NOMO-1 (cell line): ENCODE results near the gene ARF5.

Experiments used
- DNase-seq, 2 experiments: peaks; one replicate each; lab custom pipeline; 2025; ENCODE audit not compliant: unreplicated experiment in 2 of 2; lab: John Stamatoyannopoulos, UW

ARF5 gene

DNA sequence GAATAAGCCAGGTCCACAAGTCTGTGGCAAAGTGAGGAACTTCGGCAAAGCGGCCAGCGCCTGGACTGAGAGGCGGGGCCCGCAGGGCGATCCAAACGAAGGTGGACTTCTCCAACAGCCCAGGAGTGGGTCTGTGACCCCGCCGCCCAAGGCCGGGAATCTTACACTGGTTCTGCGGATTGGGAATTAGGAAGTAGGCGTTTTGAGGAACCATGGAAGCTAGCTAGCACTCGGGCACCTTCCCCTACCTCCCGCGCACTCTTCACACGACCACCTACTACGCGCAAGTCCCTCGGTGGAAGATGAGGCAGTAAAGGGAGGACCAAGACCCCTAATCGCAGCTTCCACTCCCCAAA, 570 bp upstream of the ARF5 start:
- DNase-seq: no peak

DNA sequence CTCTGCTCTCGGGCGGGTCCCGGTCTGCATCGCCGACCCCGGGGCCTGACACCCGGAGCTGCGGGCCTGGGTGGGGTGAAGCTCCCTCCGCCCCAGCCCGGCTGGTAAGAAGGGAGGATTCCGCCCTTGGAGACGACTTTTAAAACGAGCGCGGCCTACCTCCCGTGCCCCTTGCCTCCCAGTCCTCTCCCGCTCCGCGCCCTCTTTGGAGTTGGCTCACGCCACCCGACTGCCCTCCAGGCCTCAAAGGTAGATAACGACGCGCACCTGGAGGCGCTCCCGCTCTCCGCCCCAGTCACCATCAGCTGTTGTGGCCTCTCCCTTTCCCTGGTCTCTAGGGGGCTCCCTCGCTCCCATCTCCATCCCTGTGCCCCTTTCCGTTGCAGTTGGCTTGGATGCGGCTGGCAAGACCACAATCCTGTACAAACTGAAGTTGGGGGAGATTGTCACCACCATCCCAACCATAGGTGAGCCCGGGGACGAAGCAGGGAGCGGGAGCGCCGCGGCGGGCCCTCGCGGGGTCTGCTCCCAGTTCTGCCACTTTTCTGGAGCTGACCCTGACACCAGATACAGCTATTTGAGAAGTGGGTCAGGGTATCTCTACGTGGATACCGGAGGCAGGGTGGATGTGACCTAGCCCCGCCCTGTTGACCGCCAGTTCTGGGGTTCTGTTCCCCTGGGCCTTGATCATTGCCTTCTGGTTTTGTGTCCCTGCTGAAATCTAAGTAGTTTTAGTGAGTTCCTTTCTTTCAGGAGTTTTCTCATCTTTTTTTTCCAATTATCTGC, 679 bp downstream of the ARF5 start:
- DNase-seq: no peak

DNA sequence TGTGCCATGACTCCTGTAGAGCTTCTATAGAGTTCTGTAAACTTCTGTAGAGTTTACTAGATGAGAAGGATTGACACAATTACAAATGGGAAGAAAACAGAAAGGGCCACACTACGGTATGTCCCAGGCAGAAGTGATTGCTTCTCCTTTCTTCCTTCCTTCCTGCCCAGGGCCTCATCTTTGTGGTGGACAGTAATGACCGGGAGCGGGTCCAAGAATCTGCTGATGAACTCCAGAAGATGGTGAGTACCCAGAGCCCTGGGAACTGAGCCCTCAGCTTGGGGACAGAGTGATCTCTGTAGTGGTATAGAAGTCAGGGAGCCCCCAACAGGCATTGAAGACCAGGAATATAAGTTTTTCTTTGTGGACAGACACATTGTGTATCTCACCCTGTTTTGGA, 1.7 kb downstream of the ARF5 start:
- DNase-seq: no peak

DNA sequence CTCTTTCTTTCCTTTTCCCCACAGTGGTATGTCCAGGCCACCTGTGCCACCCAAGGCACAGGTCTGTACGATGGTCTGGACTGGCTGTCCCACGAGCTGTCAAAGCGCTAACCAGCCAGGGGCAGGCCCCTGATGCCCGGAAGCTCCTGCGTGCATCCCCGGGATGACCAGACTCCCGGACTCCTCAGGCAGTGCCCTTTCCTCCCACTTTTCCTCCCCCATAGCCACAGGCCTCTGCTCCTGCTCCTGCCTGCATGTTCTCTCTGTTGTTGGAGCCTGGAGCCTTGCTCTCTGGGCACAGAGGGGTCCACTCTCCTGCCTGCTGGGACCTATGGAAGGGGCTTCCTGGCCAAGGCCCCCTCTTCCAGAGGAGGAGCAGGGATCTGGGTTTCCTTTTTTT, 3.0 kb downstream of the ARF5 start:
- no peak for DNase-seq

DNA sequence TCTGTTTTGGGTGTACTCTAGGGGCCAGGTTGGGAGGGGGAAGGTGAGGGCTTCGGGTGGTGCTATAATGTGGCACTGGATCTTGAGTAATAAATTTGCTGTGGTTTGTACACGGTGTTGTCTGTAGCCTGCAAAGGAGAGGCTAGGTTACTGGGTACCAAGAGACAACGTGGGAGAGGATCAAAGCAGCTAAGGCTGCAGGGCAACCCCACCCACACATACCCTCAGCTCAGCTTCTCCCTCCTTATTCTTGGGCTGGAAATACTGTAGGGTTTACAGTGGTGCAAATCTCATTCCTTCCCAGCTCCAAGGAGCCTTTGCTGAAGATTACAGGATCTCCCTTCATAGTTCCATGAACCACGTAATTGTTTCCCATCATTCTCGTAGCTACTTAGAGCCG, 3.4 kb downstream of the ARF5 start:
- no peak for DNase-seq

DNA sequence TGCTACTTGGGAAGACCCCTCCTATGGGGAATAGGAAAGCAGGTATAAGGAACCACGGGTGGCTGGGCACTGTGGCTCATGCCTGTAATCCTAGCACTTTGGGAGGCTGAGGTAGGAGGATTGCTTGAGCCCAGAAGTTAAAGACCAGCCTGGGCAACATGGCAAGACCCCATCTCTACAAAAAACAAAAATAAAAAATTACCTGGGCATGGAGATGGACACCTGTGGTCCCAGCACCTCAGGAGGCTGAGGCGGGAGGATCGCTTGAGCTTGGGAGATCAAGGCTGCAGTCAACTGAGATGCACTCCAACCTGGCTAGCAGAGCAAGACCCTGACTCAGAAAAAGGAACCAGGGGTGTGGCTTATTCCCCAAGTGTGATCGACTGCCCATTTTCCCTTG, 4.3 kb downstream of the ARF5 start:
- DNase-seq: no peak

DNA sequence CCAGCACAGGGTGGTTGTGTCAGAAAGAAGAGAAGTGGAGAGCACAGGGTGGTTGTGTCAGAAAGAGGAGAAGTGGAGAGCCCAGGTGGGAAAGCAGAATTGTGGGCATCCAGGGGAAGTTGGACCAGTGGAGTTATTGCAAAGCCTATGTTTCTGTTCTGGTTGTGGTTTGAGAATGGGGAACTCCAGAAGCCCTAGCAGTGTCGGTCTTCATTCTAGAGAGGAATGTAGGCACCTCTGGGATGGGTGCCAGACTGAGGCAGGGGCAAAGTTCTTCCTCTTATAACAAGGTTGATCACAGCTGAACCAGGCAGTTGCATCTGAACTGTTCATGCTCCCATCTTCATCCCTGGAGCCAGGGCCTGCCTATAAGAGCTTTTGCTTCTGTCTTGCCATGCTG, 6.3 kb downstream of the ARF5 start:
- peak; percentile 51 to 76 for DNase-seq

DNA sequence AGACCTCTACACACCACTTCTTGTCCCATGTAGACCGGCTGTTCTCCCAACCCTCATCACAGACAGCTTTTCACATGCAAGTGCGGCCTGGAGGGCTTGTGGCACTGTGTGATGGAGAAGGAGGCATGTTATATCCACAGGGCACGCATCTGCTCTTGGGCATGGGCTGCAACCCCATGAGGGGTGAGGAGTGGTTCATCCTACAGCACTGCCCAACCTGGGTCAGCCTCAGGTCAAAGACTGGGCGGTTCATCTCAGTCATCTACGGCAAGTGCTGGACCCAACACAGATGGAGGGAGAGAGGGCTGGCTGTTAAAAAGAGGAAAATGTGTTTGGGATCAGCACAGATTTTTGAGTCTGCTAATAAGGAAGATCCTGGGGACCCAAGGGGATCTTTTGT, 7.5 kb downstream of the ARF5 start:
- DNase-seq: no peak

DNA sequence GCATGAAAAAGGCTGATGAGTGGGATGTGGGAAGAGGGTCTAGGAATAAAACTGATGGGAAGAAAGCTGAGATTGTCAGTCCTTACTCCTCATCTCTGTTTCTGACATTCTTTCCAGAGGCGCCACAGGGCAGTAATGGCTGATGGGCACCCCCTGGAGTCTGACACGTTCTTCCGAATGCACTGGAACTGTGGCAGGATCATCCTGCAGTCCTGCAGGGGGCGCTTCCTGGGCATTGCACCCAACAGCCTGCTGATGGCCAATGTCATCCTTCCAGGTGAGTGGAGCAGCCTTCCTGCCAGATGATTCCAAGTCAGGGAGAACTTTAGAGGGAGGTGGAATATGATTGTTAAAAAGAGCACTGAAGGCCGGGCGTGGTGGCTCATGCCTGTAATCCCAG, 10.1 kb downstream of the ARF5 start:
- no peak for DNase-seq

DNA sequence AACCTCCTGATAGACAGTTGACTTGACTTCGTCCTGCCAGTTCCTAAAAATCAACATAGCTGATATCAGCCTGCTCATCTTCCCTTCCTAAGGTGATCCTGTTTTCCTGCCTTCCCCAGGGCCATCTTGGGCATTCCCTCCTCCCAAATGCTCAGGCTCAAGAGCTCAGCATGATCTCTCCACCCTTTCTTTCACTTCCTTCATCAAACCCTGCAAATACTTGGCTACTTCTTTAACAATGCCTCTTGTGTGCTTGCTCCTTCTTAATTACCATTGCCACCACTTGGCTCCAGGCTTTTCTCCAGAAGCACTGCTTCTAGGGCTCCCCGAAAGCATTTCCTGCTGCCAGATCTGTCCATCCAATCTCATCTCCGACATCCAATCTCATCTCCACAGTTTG, 12.7 kb downstream of the ARF5 start:
- DNase-seq: no peak

DNA sequence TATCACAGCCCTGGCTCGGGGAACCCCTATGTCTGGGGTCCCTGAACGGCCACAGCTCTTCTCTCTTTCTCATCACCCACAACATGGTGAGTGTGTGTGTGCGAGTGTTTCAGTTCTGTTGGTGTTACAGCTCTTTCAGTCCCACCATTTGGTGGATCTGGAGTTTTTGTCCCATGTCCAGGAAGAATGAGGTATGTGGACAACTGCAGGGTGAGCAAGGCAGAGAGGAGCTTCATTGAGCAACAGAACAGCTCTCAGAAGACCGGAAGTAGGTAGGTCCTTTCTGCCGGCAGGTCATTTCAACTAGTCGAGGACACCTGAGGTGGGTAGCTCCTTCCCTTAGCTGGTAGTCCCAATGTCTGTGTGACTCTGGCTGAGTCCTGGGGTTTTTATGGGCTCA, 20.2 kb downstream of the ARF5 start:
- no peak for DNase-seq

DNA sequence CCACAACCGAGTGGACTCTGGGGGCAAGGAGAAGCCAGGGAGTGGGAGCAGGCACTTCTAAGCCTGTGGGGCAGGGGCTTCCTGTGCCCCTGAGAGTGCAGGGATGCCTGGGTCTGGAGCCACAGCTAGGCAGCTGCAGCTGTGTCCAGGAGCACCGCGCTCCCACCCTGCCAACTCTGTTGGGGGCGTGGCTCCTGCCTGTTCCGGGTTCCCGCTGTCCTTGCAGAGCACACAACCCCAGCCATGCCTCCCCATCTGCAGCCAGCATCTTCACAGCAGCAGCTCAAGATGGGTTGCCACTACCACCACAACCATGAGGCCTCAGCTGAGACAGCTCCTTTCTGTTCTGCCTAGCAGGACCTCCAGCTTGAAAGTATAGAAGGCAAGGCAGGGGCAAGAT, 21.1 kb downstream of the ARF5 start:
- DNase-seq: no peak

DNA sequence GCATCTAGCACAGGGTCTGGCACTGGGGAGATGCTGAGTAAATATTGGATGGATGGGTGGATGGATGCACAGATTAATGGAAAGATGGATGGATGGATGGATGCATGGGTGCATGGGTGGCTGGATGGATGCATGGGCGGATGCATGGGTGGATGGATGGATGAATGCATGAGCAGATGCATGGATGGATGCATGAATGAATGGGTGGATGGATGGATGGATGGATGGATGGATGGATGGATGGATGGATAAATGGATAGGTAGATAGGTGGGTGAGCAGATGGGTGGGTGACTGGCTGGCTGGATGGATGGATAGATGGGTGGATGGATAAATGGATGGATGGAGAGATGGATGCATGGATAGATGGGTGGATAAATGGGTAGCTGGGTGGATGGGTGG, 24.1 kb downstream of the ARF5 start:
- DNase-seq: no peak

DNA sequence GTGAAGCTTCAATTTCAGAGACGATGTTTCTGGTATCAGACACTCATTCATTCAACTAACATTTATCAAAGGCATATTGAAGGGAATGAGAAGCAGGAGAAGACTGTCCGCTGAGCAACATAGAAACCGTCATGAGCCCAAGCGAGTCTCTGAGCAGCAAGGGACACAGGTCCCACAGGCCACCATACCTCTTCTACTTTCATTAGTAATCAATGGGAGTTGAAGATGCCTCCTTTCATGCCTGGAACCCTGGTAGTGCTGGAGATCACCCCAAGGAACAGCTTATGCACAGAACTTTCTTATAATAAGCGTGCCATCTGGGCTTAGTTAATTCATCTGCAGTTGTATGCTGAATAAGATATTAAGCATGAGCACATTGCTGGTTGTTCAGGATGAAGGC, 28.5 kb downstream of the ARF5 start:
- DNase-seq: no peak

DNA sequence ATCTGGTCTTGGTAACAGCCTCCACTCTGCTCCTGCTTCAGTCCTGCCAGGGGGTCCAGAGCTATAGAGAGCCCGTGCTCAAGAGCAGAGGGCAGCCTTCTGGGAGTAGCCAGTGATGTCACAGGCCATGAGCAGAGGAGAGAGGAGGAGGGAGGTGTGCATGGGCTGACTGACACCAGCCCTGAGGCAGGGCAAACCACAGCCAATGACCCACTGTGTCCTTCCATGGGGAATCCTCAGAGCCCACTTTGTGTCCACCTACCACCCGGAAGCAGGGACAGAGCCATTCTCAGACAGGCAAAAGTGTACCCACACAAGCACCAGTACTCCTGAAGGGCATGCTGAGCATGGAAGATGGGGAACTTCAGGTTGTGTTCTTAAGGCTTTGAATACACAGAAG, 29.8 kb downstream of the ARF5 start, which contains the start of gene PAX4:
TSS of gene PAX4 (minus strand) at position 101 of the 400 bp plus-strand sequence. CDS start 2,214 bp downstream, outside the sequence.
- no peak for DNase-seq

DNA sequence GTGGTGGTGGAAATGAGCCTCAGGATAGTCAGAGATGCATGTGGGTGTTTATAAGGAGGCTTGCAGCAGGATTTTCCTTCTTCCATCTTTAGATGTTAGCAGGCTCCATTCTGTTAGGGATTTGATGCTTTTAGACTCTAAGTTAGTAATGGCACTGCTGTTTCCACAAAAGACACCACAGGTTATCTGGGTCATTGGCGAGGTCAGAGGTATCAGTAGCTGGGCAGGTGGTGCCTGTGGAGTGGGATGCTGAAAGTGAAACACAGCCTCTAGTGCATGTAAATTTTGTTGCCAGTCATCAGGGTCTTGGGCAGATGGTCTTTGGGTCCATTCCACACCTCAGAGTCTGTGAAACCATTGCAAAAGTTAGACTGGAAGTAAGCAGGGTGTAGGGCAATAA, 30.6 kb downstream of the ARF5 start:
- no peak for DNase-seq

DNA sequence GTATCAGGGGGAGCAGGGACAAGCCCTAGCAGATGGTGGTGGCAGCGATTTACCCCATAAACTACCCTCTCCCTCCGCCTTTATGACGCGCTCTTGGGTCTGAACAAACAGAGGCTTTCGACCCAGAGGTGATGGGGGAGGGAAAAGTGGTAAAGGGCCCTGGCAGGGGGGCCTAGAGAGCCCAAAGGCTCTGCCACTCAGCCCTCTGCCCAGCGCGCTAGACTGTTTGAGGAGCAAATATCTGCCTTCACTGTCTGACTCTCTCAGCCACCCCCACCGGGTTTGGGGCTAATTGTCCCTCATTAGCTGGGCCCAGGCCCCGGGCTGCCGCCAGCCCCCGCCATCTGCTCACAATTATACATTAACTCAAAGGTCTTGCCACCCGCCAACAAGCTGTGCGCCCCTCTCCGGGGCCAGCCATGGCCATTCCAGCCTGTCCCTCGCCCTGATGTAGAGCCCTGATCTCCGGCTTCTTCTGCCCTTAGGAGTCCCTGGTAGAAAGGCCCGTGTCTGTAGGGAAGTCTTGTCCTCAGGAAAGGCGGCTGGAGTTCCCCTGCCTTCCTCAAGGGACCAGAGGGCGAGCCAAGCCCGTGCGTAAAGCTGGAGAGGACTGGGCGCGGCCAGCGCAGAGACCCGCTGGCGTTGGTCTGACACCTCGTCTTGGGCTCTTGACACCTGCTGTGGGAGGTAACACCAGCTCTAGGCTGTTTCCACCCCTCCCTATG, 31.6 kb downstream of the ARF5 start:
- no peak for DNase-seq

DNA sequence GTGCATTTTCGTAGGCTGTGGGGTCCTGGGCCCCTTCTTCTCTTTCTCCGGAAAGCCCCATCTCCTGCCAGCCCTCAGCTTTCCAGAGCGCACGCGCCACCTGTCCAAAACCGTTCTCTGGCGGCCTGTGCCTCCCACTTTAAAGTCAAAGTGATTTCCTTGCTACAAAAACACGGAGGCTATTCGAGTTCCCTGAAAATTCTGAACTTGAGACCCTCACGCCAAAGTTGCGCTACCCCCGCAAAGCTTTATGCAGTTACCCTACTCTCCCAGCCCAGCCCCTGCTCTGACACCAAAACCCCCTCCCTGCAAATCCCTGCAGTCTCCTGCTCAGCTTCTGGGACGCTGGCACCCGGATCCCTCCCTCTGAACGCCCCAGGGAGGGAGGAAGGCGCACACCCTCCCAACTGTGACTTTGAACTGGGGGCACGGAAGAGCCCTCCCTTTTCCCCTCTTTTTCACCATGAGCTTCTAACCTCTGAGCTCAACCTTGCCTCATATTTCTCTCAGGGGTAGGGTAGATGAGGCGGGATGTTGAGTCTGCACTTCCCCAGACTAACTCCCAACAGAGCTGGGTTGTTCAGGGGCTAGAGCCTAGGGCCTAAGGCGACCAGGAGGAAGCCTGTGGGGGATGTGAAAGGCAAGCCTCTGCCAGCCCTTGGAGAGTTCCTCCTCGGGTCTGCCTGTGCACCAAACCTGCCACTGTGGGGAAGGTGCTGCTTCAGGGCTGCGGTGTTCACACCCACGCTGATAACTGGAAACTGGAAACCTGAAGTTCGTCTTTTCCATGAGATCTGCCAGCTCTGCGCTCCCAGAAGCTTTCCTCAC, 32.4 kb downstream of the ARF5 start:
- no peak for DNase-seq

DNA sequence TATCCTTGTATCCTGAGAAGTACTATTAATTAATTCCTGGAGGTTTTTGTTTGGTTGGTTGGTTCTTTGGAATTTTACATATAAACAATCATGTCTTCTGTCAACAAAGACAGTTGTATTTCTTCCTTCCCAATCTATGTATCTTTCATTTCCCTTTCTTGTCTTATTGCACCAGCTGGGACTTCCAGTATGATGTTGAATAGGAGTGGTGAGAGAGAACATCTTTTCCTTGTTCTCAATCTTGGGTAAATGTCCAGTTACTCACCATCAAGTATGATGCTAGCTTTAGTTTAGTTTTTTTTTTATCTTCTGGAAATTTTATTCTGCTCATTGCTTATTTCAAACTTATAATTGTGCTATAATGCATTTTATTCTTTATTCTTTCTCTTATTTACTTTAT, 37.1 kb downstream of the ARF5 start:
- DNase-seq: no peak

DNA sequence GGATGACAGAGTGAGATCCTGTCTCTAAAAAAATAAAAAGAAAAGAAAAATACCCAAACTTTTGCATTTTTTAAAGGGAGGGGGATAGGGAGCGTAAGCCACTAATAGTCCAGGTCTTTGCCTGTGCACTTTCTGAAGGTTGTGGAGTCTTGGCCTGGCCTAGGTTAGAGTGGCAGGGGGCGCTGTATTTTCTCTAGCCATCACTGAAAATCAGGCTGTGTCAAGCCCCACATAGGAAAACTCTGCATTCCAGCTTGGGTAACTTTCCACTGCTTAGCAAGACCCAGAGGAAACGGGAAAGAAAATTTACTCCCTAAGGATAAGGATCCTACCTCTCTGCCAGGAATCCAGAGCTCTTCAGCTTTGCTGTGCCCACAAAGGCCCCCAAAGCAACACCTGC, 40.2 kb downstream of the ARF5 start:
- DNase-seq: no peak

DNA sequence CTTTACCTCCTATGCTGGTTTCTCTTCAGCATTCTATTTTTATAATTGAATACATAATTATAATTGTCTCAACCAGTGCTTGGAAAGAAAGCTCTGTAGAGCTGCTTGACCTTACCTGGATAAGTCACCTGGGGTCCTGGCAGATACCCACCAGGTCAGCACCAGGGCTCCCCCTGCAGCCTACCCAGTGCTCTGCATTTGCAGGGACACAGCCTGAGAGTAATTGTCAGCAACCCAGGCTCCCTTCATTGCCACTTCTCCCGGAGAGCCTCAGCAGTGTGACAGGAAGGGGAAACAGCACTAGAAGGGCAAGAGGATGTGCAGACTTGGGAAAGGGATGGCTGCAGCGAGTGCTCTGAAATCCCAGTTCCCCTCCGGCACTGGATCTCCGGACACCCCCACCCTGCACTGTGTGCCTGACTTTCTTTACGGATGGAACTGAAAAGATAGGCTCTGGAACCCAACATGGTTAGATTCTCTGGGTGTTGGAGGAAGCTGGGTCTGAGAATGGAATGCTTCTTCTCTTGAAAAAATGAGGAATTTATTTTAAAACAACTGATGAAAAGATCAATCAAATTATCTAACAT, 41.1 kb downstream of the ARF5 start:
- no peak for DNase-seq
